KOPT-K1 (cell line): ENCODE results near the gene ZNF575.
"Not testable (repeated sequence)": the region's sequence is repeated elsewhere in the genome, so short reads cannot be mapped to it uniquely, and the experiment has no call there.

Experiments
- H3K27ac ChIP-seq: fragments of 200-600 bp; sonication (generic); 2 replicates; pipeline ENCODE4 v1.5.1; 2016; ENCODE audit warnings: antibody characterized with exemption, mild to moderate bottlenecking, low read depth, low read length; ENCODE audit not compliant: poor library complexity, severe bottlenecking
- H3K36me3 ChIP-seq: fragments of 200-600 bp; sonication (generic); 2 replicates; pipeline ENCODE4 v1.5.1; 2017; ENCODE audit warnings: antibody characterized with exemption, mild to moderate bottlenecking, low read length, moderate library complexity; ENCODE audit not compliant: insufficient read depth
- H3K9me3 ChIP-seq: fragments of 200-600 bp; sonication (generic); 2 replicates; pipeline ENCODE4 v1.5.1; 2017; ENCODE audit warnings: antibody characterized with exemption, low read length, mild to moderate bottlenecking; ENCODE audit not compliant: insufficient read depth, poor library complexity, severe bottlenecking

Gene ZNF575

DNA sequence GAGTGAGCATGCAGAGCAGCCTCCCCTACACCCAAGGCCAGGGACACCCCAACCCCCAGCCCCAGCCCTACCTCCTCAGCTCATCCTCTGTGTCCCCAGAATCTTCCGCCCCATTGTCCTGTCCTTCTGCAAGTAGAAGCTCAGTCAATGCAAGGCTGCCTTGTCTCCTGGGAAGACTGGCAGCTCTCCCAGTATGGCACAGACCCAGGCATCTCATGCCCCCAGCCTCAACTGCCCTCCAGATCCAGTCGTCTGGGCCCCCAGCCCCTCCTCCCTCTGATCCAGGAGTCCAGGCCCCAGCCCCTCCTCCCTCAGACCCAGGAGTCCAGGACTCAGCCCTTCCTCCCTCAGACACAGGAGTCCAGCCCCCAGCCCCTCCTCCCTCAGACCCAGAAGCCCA is 13.0 kb downstream of the ZNF575 start:
- peaks cover 84% of the 10 kb centered on the region for H3K36me3 ChIP-seq
- H3K27ac ChIP-seq: no peak overlapping the region
- H3K9me3 ChIP-seq: no peaks in the 10 kb centered on the region

DNA sequence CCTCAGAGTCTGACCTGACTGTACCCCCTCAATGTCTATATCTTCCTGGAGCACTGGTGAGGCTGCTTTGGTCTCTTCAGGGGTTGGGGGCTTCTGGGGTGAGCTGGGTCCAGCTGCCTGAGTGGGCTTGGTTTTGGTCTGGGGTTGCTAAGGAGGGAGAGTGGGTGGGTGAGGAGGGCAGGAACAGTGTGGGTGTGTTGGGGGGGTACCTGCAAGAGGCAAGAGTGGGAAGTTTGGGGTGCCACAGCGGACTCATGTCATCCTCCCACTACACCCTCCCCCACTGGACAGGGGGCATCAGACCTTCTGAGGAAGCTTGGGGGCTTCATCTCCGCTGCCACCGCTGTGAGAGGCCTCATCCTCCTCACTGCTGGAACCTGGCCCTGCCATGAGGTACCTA is 13.6 kb downstream of the ZNF575 start:
- no peaks in the 10 kb centered on the region for H3K9me3 ChIP-seq
- no peak overlapping the region for H3K27ac ChIP-seq
- peaks cover 84% of the 10 kb centered on the region for H3K36me3 ChIP-seq

DNA sequence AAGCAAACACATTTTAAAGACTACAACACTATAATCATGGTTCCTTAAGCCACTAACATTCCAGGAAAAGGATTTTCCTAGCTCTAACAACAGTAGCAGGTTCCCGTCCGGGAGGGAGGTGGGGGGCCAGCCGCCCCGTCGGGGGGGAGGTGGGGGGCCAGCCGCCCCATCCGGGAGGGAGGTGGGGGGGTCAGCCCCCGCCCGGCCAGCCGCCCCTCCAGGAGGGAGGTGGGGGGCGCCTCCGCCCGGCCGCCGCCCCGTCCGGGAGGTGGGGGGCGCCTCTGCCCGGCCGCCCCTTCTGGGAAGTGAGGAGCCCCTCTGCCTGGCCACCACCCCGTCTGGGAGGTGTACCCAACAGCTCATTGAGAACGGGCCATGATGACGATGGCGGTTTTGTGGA is 14.9 kb downstream of the ZNF575 start:
- H3K36me3 ChIP-seq: peaks cover 84% of the 10 kb centered on the region
- H3K9me3 ChIP-seq, H3K27ac ChIP-seq: not testable (repeated sequence)

DNA sequence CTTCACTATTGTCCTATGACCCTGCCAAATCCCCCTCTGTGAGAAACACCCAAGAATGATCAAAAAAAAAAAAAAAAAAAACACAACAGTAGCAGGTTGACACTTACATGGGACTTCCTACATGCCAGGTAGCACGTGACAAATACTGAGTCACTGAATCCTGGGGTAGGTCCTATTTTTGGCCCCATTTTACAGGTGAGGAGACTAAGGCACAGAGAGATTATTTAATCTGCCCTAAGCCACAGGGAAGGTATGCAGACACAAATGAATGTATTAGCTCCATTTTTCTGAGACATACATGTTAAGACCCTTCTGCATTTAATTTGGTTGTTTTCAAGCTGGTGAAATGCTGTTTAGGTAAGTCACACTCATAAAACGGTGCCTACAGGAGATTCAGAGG is 15.7 kb downstream of the ZNF575 start:
- peaks cover 84% of the 10 kb centered on the region for H3K36me3 ChIP-seq

DNA sequence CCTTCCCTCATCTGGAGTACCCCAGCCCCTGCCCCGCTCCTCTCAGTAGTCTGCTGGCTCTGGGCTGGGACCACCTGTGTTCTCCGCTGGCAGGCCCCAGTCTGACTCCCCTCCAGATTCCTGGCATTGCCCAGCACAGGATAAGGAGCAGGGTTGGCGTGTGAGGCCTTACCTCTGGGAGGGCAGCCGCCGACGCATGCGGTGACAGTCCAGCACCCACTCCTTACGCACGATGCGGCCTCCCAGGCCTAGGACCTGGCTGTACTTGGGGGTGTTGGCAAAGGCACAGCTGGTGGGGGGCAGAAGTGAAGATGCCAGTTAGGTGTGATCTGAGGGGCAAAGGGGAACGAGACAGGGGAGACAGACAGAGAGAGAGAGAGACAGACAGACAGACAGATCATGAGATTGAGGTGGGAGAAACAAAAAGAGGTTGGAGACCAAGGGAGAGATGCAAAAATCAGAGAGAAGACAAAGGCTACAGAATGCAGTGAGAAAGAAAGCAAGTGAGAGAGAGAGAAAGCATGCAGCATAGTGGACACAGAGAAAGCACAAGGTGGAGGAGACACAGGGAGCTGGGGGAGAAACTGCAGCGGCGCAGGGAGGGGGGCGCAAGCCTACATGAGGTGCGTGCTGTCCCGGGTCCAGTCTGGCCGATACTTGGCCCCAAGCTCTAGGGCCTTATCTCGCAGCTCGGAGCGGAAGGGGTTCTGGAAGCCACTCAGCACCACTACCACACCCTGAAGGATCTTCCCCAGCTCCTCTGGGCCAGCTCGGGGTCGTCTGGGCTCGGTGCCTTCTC is 18.6 kb downstream of the ZNF575 start:
- H3K27ac ChIP-seq: no peak overlapping the region
- H3K9me3 ChIP-seq: no peaks in the 10 kb centered on the region
- peaks cover 79% of the 10 kb centered on the region for H3K36me3 ChIP-seq

More for the DNA sequence above, 15.7 kb downstream of the ZNF575 start:
- no peaks in the 10 kb centered on the region for H3K9me3 ChIP-seq
- no peak overlapping the region for H3K27ac ChIP-seq

DNA sequence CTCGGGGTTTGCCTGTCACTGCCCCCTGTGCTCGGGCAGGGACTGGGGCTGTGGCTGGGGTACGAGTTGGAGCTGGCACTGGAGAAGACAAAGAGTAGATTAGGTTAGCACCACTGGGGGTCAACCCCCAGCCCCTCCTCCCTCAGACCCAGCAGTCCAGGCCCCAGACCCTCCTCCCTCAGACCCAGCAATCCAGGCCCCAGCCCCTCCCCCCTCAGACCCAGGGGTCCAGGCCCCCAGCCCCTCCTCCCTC is 19.1 kb downstream of the ZNF575 start:
- no peaks in the 10 kb centered on the region for H3K9me3 ChIP-seq
- no peak overlapping the region for H3K27ac ChIP-seq
- peaks cover 75% of the 10 kb centered on the region for H3K36me3 ChIP-seq

DNA sequence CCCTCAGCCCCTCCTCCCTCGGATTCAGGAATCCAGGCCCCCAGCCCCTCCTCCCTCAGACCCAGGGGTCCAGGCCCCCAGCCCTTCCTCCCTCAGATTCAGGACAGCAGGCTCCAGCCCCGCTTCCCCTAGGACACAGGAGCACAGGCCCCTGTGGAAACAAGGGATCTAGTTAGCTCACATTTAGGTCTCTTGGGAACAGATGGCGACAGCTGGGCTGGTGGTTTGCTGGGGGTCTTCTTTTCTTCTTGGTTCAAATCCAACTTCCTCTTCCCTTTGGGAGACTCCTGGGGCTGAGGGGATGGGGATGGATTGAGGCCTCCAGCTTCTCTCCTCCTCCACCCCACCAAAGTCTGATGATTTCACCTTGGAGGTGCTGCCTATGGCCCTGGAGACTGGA is 19.6 kb downstream of the ZNF575 start:
- H3K9me3 ChIP-seq: no peaks in the 10 kb centered on the region
- peaks cover 75% of the 10 kb centered on the region for H3K36me3 ChIP-seq
- H3K27ac ChIP-seq: no peak overlapping the region

DNA sequence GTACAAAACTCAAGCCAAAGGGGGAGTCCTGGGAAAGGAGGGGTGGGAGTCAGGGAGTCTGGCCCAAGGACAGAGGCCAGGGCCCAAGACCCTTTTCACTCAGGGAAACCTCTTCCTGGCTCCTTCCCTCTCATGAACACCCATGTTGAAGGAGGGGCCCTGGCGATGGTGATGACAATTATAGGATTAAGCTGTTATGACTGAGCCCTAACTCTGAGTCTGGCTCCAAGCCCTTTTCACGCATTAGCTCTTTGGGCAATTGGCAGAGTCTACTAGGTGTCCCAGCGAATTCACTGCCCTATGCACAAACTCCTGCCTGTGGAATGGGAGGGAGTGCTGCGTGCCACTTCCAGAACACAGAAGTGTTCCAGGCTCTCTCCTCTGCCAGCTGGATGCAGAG is 20.7 kb downstream of the ZNF575 start:
- Histone ChIP-seq H3K36me3 (peaks cover 79% of the 10 kb centered on the region), H3K27ac (no peak overlapping the region), H3K9me3 (no peaks in the 10 kb centered on the region)

DNA sequence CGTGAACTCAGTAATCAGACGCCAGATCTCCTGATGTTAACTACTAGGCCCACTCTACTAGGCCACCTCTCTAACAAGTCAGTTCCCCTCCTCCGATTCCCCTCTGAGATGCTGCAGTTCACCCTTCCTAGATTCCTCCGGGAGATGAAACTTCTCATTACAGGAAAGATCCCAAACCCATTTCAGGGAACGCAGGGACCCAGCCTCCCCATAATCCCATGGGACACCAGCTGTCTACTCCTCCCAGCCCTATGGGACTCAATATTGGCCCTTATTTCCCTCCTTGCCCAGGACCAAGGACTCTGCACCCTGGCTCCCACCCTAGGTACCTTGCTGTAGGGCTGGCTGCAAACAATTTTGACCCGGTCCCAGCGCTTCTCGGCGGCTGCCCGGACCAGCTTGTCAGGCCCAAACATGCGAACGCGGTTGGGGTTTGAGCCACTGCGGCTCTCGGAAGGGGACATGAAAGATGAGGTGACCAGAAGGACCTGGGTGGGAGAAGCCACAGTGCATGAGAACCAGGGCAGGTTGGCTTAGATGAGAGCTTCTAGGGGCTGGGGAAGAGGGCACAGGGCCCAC is 21.4 kb downstream of the ZNF575 start:
- H3K36me3 ChIP-seq: peaks cover 76% of the 10 kb centered on the region
- no peak overlapping the region for H3K27ac ChIP-seq
- no peaks in the 10 kb centered on the region for H3K9me3 ChIP-seq

DNA sequence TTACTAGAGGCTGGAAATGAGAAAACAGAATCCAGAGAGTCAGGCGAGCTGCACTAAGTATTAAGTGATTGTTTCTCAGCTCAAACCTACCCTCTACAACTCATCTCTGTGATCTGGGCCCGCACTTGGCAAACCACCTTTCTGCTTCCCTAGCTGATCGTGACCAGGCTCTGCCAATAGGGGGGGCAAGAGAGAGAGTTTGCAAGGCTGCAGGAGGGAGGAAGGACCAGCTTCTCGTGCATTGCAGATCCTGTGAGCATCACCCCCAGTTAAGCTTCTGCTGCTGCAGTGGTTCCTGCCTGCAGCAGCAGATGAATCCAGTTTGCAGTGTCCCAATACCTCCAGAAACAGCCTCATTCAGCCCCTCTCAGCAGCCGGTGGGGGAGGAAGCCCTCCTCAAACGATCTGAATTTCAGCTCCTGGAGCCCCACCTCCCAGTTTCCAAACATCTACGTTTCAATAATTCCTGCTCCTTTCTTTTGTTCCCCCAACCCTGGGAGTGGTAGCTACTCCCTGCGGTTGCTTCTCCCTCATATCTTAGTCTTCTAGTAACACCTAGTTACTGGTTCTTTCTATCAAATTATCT is 22.3 kb downstream of the ZNF575 start:
- no peaks in the 10 kb centered on the region for H3K9me3 ChIP-seq
- peak overlapping the region; percentile 19 for H3K27ac ChIP-seq
- peaks cover 76% of the 10 kb centered on the region for H3K36me3 ChIP-seq

DNA sequence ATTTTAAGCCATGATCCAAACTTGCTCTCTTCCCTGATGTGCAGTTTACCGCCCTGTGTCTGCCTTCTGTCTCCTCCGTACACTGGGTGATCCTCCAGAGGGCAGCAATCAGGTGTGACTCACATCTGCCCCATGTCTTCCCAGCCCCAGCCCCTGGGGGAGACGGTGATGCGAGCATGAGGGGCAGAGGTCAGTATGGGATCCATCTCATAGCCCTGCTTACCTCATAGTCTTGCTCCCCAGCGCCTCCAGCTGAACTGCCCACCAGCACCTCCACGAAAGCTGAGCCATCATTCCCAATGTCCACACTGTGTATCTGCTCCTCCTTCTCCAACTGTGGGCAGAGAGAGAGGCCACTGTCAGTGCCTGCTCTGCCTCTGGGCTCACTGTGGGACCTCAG is 27.7 kb downstream of the ZNF575 start:
- Histone ChIP-seq H3K36me3 (peaks cover 42% of the 10 kb centered on the region), H3K9me3 (no peaks in the 10 kb centered on the region), H3K27ac (peak overlapping the region; percentile 84)

DNA sequence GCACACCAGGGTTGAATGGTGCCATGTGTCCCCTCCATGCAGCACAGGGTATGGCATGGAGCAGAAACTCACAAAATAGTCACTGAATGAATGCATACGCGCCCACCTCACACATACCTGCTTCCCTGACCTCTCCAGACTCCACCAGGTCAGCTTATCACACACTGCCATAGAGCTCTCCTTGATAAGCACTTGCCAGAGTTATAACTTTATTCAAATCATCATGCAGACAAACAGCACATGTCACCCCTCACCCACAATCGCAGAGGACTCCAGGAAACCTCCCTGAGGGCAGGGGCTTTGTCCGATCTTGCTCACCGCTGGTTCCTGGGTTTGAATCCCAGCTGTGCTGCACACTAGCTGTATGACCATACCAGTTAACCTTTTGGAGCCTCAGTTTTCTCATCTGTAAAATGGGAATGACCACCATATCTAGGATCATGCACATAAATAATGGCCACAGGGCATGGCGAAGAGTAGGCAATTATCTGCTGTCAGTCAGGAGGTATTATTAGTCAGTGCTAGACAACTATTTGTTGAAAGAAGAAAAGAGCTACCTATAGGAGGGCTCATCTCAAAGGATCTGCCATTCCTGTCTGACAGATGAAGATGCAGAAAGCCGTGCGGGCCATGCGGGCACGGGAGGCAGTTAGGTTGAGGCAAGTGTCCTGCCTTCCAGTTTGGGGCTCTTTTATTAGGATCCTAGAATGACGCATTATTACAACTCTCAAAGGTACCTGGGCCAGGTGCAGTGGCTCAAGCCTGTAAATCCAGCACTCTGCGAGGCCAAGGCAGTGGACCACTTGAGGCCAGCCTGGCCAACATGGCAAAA is 28.4 kb downstream of the ZNF575 start:
- peaks cover 36% of the 10 kb centered on the region for H3K36me3 ChIP-seq
- peak overlapping the region; percentile 84 for H3K27ac ChIP-seq

DNA sequence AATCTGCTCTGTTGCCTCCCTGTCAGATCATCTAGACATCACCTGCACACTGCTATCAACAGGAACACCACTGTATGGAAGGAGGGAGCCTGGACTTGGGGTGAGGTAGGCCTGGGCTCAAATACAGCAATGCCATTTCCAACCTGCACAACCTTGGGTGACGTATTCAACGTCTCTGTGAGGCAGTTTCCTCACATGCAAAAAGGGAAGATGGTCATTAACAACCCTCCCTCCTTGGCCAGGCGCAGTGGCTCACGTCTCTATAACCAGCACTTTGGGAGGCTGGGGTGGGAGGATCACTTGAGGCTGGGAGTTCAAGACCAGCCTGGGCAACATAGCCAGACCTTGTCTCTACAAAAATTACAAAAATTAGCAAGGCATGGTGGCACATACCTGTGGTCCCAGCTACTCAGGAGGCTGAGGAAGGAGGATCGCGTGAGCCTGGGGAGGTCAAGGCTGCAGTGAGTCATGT is 29.3 kb downstream of the ZNF575 start:
- no peaks in the 10 kb centered on the region for H3K9me3 ChIP-seq
- H3K27ac ChIP-seq: peak overlapping the region; percentile 84
- peaks cover 34% of the 10 kb centered on the region for H3K36me3 ChIP-seq

More for the DNA sequence above, 28.4 kb downstream of the ZNF575 start:
- no peaks in the 10 kb centered on the region for H3K9me3 ChIP-seq

DNA sequence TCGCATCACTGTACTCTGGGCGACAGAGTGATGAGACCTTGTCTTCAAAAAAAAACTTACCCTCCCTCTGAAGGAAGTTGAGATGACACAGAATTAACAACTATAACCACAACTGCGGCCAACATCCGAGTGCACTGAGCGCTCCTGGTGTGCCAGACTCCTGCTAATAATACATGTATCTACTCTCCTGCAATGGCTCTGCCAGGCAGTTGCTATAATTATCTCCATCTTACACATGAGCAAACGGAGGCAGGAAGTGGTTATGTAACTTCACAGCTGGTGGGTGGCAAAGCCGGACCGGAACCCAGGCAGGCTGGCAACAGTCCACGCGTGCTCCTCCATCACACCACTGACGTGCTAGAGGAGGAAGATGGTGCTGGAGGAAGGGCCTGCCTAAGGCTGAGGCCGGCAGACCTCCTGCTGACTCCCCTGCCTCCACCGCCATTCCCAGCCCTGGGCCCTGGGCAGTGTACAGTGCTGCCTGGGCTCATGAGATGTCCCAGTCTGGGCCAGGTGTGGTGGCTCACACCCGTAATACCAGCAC is 29.8 kb downstream of the ZNF575 start:
- peak overlapping the region; percentile 84 for H3K27ac ChIP-seq

More for the DNA sequence above, 29.8 kb downstream of the ZNF575 start:
- no peaks in the 10 kb centered on the region for H3K9me3 ChIP-seq
- H3K36me3 ChIP-seq: peaks cover 29% of the 10 kb centered on the region
